IgD-negative memory B cell (primary cell): Measurements from ENCODE around the gene TSPOAP1. TPM values are rescaled to one million over a fixed set of nuclear protein-coding genes. Genes with fewer than 3 reads are reported as not detected.
A peak's percentile ranks its signal among the peaks of the same experiment; 100 is the strongest.

ENCODE experiments used
- H3K27ac Mint-ChIP-seq, 3 donors: one replicate each; pipeline ENCODE4 v1.8.0; 2020 to 2022; ENCODE audit warnings: mild to moderate bottlenecking in 3 of 3, mixed read lengths in 3 of 3, moderate library complexity in 1 of 3
- H3K27me3 Mint-ChIP-seq: one replicate; pipeline ENCODE4 v1.8.0; 2021; ENCODE audit warnings: mixed read lengths
- H3K36me3 Mint-ChIP-seq: one replicate; pipeline ENCODE4 v1.8.0; 2020; ENCODE audit warnings: mild to moderate bottlenecking, mixed read lengths
- H3K4me1 Mint-ChIP-seq, 3 donors: one replicate each; pipeline ENCODE4 v1.8.0; 2020 to 2022; ENCODE audit warnings: mixed read lengths in 3 of 3, mild to moderate bottlenecking in 1 of 3
- H3K4me3 Mint-ChIP-seq, 4 donors: one replicate each; pipeline ENCODE4 v1.8.0; 2020 to 2022; ENCODE audit warnings: mild to moderate bottlenecking in 4 of 4, mixed read lengths in 4 of 4, moderate library complexity in 3 of 4
- H3K9me3 Mint-ChIP-seq, 3 donors: one replicate each; pipeline ENCODE4 v1.8.0; 2020 to 2021; ENCODE audit warnings: mixed read lengths in 3 of 3, mild to moderate bottlenecking in 1 of 3
- polyA plus RNA-seq: library from polyadenylated mRNA; unstranded; fragments of 300-500 nt; fragmentation: Illumina TruSeq; gene quantifications from one replicate; pipeline ENCODE4 v1.2.3, GENCODE V29; 2021

TSPOAP1 gene
- polyA plus RNA-seq, 1 donor from 2014 or later, result 1.3 TPM

DNA sequence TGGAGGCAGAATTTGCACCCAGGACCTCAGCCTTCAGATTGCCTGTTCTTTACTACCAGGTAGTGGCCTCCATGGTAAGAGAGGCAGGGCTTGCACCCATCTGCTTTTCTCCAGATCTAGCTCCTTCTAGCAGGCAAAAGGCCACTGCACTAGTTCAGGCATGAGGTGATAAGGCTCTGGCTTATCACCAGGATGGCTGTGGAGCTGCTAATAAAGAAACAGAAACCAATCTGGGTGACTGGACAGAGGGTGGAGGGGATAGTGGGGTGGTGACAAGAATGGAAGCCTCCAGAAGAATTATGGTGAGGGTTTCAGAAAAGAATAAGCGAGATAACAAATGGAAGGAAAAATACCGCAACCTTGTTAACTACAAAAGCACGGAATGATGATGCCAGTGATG, 38.9 kb upstream of the TSPOAP1 start:
- Mint-ChIP-seq H3K4me1 (peaks cover 10 to 14% (median 11%) of the 10 kb centered on the region in 3 donors), H3K27ac (no peak overlapping the region), H3K9me3 (no peaks in the 10 kb centered on the region), H3K36me3 (peaks cover 2% of the 10 kb centered on the region), H3K4me3 (peak overlapping the region in 1 of 4 donors; percentile 9), H3K27me3 (no peaks in the 10 kb centered on the region)

DNA sequence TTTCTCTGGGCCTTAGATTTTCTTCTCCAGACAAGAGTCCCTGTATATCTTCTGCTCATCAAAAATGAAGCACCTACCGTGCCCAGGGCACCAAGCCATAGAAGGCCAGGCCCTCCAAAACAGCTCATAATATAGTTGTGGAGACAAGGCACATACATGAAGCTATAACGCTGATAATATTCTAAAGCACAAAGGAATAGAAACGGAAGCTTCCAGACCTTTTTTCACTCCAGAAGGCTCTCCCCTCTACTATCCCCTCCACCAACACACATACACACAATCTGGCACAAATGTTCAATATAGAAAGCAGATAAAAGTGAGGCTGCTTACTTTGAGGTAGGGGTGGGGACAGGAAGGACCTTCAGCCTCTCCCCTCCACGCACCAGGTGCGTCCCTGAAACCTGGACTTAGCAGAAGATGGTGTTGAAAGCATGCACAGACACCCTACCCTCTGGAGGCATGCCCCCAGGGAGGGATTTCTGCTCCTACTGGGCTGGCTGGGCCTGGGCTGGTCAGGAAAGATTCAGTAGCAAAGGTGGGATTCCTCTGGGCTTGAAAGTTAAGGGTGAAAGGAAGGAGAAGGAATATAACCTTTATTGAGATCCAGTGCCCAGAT, 37.5 kb upstream of the TSPOAP1 start:
- Mint-ChIP-seq H3K36me3 (peaks cover 6% of the 10 kb centered on the region), H3K9me3 (no peaks in the 10 kb centered on the region), H3K27ac (peak overlapping the region in 1 of 3 donors; percentile 62), H3K27me3 (no peaks in the 10 kb centered on the region), H3K4me1 (peaks cover 9 to 17% (median 14%) of the 10 kb centered on the region in 3 donors), H3K4me3 (no peak overlapping the region)

DNA sequence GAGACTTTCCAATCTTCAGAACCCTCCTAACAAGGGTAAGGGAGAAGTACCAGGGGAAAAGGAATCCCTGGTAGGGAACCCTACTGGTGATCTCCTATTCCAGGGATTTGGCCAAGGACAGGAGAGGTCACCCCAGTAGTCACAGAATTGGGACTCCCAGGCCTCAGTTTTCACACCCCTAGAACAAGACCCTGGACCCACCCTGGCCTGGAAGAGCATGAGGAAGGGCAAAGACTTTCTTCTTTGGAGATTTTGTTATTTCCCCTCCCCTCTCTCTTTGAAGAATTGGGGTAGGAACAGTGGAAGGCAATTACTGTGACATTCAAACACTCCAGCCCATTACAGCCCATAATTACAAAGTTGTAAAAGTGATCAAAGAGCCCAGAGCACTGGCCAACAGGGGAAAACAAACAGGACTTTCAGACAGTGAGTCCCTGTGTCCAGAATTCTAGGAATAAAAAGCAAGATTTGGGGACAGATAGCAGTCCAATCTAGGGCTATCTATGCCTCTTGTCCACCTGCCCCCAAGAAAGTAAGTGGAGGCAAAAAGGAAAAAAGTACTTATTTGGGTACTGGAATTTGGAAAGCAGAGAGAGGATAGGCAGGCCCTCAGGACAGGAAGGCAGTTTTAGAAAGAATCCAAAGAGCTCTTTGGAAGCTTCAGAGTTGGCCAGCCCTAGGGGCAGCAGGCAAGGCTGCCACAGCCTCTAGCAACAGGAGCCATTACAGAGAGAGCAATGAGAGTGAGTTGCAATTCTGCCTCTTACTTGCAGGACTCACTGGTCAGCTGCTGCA, 36.8 kb upstream of the TSPOAP1 start:
- Mint-ChIP-seq H3K9me3 (no peaks in the 10 kb centered on the region), H3K27me3 (no peaks in the 10 kb centered on the region), H3K27ac (peak overlapping the region in 1 of 3 donors; percentile 62), H3K4me1 (peaks cover 4 to 14% (median 11%) of the 10 kb centered on the region in 3 donors), H3K36me3 (peaks cover 6% of the 10 kb centered on the region), H3K4me3 (peak overlapping the region in 1 of 4 donors; percentile 60)

DNA sequence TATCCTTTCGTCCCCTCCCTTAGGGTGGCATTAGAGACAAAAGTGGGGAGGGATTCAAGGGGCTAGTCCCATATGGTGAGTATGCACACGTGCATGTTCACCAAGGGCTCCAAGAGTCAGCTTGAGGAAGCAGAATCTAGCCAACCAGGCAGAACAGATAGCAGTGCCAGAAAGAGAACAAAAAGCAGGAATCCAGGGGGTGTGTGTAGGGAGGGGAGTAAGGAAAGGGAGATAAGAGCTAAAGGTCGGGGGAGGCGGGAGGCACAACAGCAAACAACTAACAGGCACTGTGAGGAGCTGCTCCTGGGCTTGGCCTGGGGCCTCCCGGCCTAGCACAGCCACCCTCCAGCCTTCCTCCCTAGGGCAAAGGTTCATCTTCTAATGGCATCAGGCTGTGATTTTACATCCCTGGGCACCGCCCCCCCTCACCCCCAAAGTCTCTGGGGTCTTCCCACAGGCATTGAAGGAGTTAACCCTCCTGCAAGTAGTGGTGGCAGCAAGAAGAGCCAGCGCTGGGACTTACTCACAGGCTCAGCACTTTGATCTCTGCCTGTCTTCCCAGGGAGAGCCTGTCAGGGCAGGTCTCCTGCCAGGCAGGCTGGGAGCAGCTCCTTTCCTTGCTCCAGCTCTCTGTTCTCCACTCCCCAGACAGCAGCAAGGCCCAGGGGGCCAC, 35.8 kb upstream of the TSPOAP1 start:
- H3K4me1 Mint-ChIP-seq, result peaks cover under 1 to 9% (median 6%) of the 10 kb centered on the region in 3 donors
- H3K4me3 Mint-ChIP-seq, result no peak overlapping the region
- H3K36me3 Mint-ChIP-seq, result peaks cover 7% of the 10 kb centered on the region
- no peaks in the 10 kb centered on the region for H3K9me3 Mint-ChIP-seq
- H3K27me3 Mint-ChIP-seq, result no peaks in the 10 kb centered on the region
- H3K27ac Mint-ChIP-seq, result no peak overlapping the region

DNA sequence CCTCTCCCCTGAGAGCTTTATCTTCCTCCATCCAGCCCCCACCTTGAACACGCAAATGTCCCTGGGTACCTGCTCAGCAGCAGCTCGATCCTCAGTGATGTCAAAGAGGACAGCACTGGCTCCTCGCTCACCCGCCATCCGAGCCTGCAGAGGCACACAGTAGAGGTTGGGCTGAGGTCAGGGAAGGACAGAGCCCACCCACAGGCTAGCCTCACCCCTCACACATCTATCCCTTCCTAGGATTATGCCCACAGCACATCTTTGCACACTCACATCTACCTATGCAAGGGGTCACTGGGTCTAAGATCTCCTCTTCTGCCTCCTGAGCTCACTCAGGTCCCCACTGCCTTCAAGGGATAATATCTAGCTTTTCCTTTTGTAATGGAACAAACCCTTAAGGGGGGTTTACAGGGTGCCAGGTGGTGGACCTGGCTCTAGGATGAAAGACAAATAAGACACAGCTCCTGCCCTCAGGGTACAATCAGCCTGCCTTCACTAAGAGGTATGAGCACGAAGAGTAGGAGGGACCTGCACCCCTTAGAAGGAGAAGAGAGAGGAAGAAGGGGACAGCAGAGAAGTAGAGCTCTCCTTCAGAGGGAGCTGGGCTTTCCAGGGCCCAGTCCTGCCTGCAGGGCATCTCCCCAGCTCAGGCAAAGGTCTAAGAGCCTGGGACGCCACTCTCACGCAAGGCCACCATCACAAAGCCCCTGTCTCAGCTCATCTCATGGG, 35.0 kb upstream of the TSPOAP1 start:
- H3K27me3 Mint-ChIP-seq, result no peaks in the 10 kb centered on the region
- peaks cover 7% of the 10 kb centered on the region for H3K36me3 Mint-ChIP-seq
- no peaks in the 10 kb centered on the region for H3K9me3 Mint-ChIP-seq
- peaks cover 0 to 6% (median under 1%) of the 10 kb centered on the region in 3 donors for H3K4me1 Mint-ChIP-seq
- H3K27ac Mint-ChIP-seq, result no peak overlapping the region
- H3K4me3 Mint-ChIP-seq, result no peak overlapping the region

DNA sequence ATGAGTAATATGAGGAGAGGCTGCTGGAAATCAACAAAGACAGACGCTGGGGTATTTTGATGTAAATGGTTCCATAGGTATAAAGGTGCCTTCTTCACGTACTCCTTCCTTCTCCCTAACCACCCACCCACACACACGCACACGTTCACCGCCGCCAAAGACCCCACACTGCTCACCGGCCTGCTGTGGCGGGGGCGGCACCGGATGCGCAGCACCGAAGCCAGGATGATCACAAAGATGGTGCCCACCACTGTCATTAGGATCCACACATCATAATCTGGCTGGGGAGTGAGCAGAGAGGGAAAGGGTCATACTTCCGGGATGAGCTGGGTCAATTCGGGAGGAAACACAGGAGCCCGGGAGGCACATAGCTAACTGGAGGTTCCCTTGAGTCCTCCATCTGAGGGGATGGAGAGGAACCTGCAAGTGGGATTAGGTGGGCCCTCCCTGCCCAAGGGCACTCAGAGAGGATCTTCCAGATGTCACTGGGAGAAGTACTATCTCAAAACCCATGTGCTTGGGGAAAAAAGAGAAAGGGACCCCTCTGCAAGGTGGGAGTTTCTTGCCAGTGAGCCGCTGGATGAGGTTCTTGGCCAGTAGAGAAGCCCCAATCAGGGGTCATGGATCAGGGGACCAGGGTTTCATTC, 33.9 kb upstream of the TSPOAP1 start:
- peak overlapping the region in 1 of 3 donors; percentile 67 for H3K27ac Mint-ChIP-seq
- H3K4me3 Mint-ChIP-seq, result no peak overlapping the region
- no peaks in the 10 kb centered on the region for H3K27me3 Mint-ChIP-seq
- no peaks in the 10 kb centered on the region for H3K9me3 Mint-ChIP-seq
- peaks cover 7% of the 10 kb centered on the region for H3K36me3 Mint-ChIP-seq
- H3K4me1 Mint-ChIP-seq, result peaks cover 0 to 6% (median 0%) of the 10 kb centered on the region in 3 donors

DNA sequence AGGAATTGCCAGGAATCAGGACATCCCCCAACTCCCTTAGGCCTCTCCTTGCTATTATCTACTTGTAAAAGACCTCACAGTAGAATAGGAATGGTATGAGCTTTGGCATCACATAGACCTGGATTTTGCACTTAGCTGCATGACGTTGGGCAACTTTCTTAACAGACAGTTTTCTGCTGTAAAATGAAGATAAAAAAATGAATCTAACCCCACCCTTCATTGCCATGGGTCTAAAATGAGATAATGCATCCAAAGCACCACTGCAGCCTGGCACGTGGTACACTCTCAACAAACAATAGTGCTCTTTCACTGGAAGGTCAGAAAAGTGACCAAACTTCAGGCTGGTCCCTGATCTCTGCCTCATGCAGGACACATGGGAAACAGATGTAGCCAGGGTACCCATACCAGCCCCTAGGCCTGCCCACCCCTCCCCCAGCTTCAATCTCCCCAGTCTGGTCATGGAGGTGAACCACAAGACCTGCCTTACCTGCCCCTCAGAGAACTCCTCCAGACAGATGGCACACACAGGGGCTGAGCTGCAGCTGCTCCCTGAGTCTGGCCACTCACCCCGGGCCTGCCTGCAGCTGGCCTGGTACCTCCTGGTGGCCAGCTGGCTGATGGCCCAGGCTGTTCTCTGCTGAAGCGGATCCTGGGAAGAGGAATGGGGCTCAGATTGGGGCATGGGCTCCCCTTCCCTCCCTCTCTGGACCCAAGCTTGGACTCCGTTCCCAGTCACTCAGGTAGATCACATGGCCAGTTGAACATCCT, 31.9 kb upstream of the TSPOAP1 start:
- H3K36me3 Mint-ChIP-seq, result peaks cover 9% of the 10 kb centered on the region
- H3K4me1 Mint-ChIP-seq, result peaks cover 0 to 6% (median 1%) of the 10 kb centered on the region in 3 donors
- H3K27me3 Mint-ChIP-seq, result no peaks in the 10 kb centered on the region
- H3K4me3 Mint-ChIP-seq, result peak overlapping the region in 1 of 4 donors; percentile 15
- no peak overlapping the region for H3K27ac Mint-ChIP-seq
- H3K9me3 Mint-ChIP-seq, result no peaks in the 10 kb centered on the region

DNA sequence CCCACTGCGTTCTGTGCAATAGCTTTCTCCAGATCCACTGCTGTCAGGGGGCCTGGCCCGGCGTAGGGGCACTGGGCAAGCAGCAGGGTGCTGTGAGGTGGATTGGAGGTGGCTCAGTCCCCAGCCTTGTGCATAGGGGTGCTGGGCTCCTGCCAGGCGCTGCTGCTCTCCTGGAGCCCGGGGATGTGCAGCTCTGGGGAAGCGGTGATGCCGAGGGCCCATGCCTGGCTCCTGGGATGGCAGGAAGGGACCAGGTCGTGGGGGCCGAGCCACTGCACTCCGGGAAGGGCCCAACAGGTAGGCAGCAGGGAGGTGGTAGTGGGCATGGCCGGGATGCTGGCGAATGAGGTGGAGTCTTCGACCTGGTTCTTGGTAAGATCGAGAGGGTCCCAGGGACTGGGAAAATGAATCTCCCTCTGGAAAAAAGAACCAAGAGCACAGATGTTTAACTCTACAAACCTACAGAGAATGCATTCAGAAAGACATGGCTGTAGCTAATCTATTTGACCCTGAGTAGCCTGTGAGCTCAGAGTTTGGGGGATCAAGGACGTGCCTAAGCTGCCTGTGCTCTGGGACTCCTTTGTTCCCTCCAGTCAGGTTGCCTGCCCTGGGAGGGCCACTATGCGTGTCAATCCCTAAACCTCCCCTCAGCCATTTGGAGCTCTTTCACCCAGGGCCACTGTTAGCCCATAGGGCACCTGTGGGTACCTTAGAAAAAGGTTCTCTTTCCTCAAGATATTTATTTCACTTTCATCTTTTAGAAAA, 30.0 kb upstream of the TSPOAP1 start:
- peaks cover 3 to 12% (median 4%) of the 10 kb centered on the region in 3 donors for H3K4me1 Mint-ChIP-seq
- no peaks in the 10 kb centered on the region for H3K27me3 Mint-ChIP-seq
- peaks cover 10% of the 10 kb centered on the region for H3K36me3 Mint-ChIP-seq
- no peak overlapping the region for H3K4me3 Mint-ChIP-seq
- H3K9me3 Mint-ChIP-seq, result no peaks in the 10 kb centered on the region
- no peak overlapping the region for H3K27ac Mint-ChIP-seq

DNA sequence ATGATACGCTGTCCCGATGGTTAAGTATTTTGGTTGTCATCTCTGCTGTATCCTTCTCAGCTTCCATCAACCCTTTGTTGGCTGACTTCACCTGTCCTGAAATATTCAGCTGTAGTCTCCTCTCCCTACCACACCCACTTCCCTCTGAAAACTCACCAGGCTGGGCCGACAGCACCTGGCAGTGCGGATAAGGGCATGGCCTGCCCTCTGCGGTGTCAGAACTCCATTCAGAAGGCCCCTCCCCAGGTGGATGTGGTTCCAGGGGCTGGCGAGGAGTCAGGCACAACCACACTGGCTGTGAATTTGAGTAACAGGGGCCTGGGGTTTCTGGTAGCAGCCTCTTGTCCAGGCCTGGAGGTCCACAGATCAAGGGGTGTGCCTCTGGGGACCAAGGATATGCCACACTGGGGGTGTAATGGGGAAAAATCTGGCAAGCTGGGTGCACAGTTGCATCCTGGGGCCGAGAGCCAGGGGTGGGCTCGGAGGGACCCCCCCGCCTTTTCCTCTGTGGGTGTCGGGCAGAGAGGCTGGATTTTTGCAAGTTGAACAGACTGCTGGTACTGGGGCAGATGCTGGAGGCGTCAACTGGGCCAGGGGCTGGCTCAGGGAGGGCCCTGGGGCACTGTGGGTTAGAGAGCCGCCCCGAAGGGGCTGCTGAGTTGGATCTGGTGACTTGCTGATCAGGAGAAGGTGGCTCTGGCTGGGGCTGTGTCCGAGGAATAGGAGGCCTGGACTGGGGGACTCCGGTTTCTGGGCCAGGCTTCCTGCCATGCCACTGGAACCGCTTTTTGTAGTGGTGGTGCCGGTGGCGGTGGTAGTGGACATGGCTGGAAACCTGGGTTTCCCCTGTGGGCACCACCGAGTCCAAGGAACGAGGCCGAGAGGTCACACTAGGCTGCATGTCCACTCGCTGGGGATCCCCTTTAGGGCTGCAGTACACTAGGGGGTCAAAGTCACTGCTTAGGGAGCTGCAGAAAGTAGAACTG, 29.0 kb upstream of the TSPOAP1 start:
- Mint-ChIP-seq H3K4me3 (no peak overlapping the region), H3K27me3 (no peaks in the 10 kb centered on the region), H3K27ac (no peak overlapping the region), H3K36me3 (peaks cover 10% of the 10 kb centered on the region), H3K4me1 (peaks cover 12 to 22% (median 13%) of the 10 kb centered on the region in 3 donors), H3K9me3 (no peaks in the 10 kb centered on the region)

DNA sequence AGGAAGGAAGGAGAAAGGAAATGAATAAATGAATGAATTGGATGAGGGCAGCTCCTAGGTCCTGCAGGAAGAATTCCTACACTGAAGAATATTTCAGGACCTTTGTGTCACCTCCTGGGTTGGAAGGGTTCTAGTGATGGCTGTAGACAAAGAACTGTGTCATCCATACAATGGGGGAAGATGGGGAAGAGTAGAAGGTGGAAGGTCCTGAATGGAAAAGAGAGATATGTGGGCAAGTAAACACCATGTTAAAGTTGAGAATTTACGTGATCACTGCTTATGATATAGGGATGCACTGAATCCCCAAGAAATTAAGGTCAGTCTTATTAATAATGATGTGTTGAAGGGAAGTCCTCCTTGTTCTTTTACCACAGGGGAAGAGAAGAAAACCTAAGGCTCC, 27.6 kb upstream of the TSPOAP1 start:
- H3K4me3 Mint-ChIP-seq, result peak overlapping the region in 1 of 4 donors; percentile 62
- peak overlapping the region in 2 of 3 donors; percentile 15 to 23 for H3K27ac Mint-ChIP-seq
- H3K27me3 Mint-ChIP-seq, result no peaks in the 10 kb centered on the region
- peaks cover 14 to 28% (median 16%) of the 10 kb centered on the region in 3 donors for H3K4me1 Mint-ChIP-seq
- peaks cover 9% of the 10 kb centered on the region for H3K36me3 Mint-ChIP-seq
- no peaks in the 10 kb centered on the region for H3K9me3 Mint-ChIP-seq

DNA sequence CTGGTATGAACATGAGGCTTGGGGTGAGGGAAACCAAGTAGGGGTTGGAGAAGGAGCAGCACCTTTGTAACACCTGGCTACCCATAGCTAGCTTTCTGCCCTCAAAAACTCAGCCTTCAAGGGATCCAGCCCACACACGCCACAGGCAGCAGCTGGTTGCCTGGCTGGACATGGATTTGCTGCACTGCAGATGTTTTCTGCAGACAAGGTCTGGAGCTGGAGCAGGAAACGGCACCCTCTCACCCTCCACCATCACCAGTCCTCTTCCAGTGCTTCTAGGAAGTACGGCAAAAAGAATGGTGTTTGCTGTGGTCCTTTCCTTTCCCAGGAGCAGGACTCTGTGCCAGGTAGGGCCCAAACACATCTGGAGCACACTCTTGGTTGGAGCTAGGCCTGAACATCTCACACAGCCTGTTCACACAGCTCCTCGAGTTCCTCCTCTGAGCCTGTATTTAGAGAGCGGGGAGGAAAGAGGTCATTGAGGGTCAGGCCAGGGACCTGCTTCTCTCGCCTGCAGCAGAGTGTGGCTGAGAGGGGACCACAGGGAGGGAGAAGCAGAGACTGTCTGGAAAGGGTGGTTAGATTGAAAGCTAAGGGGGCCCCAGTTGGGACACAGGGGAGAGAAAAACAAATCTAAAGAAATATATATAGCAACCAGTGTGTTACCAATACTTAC, 26.1 kb upstream of the TSPOAP1 start:
- peaks cover 16 to 30% (median 19%) of the 10 kb centered on the region in 3 donors for H3K4me1 Mint-ChIP-seq
- H3K27me3 Mint-ChIP-seq, result no peaks in the 10 kb centered on the region
- H3K9me3 Mint-ChIP-seq, result no peaks in the 10 kb centered on the region
- H3K4me3 Mint-ChIP-seq, result peak overlapping the region in 1 of 4 donors; percentile 57
- H3K36me3 Mint-ChIP-seq, result peaks cover 7% of the 10 kb centered on the region
- peak overlapping the region in 2 of 3 donors; percentile 29 to 68 for H3K27ac Mint-ChIP-seq

DNA sequence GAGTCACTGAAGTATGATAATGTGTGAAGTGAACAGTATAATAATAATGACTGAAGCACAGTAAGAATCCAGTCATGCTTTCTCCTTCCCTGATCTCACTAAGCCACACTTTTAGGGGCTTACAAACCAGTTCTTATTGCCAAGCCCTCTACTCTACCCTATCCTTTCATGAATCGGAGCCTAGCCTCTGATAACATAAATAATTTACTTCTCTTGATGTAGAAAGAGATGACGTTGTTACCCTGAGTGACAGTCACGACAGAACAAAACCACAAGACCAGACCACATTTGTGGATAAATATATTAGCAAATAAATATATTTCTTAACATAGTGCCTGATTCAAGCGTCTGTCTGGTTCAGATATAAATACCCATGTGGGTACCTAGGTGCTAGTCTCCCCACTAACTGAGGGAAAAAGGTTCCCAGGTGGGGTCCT, 24.8 kb upstream of the TSPOAP1 start:
- Mint-ChIP-seq H3K9me3 (no peaks in the 10 kb centered on the region), H3K4me3 (peak overlapping the region; percentile 99 to 100 (median 100)), H3K27me3 (no peaks in the 10 kb centered on the region), H3K27ac (peak overlapping the region in 2 of 3 donors; percentile 96 to 100), H3K4me1 (peaks cover 20 to 37% (median 26%) of the 10 kb centered on the region in 3 donors), H3K36me3 (peaks cover 10% of the 10 kb centered on the region)
